ENCODE data around the gene DOC2A. TPM values are rescaled to one million over a fixed set of nuclear protein-coding genes. Genes with fewer than 3 reads are reported as not detected.
"Not testable (repeated sequence)": the region's sequence is repeated elsewhere in the genome, so short reads cannot be mapped to it uniquely, and the experiment has no call there.

The DOC2A gene
- total RNA-seq, 1 donor from 2014 or later: 0.17 TPM

GRCh38 chr16:29962344-29962994 is 48.4 kb downstream of the DOC2A start:
- peak overlapping the region; percentile 64 for H3K4me3 ChIP-seq (ENCODE audit: low read depth, low read length)
- DNase-seq (ENCODE audit: low read depth): no peak
- TF ChIP-seq CTCF (conservative IDR thresholded peaks at IDR 0.05; ENCODE audit: low read depth, low read length): no peak

GRCh38 chr16:29961479-29962343 is 49.1 kb downstream of the DOC2A start, which contains the start of gene TMEM219:
TMEM219 (plus strand) TSS chr16:29962079; CDS start chr16:29963144, 1,065 bp downstream.
- peak; percentile 32 for TF ChIP-seq CTCF (conservative IDR thresholded peaks at IDR 0.05; ENCODE audit: low read depth, low read length)
- no peak for DNase-seq (ENCODE audit: low read depth)
- peak within 1 kb of the TSS; percentile 64 for H3K4me3 ChIP-seq (ENCODE audit: low read depth, low read length)

- peak overlapping the region; percentile 64 for H3K4me3 ChIP-seq (ENCODE audit: low read depth, low read length)
- TF ChIP-seq CTCF (conservative IDR thresholded peaks at IDR 0.05; ENCODE audit: low read depth, low read length): no peak
- no peak for DNase-seq (ENCODE audit: low read depth)
These were observed 49.7 kb downstream of the DOC2A start for GRCh38 chr16:29961127-29961478.

GRCh38 chr16:29959821-29960220 is 51.0 kb downstream of the DOC2A start:
- H3K4me3 ChIP-seq (ENCODE audit: low read depth, low read length); DNase-seq (ENCODE audit: low read depth): not testable (repeated sequence)

- no peak overlapping the region for H3K4me3 ChIP-seq (ENCODE audit: low read depth, low read length)
- DNase-seq (ENCODE audit: low read depth): no peak
- TF ChIP-seq CTCF (conservative IDR thresholded peaks at IDR 0.05; ENCODE audit: low read depth, low read length): no peak
These were observed 51.5 kb downstream of the DOC2A start for GRCh38 chr16:29959293-29959692.

GRCh38 chr16:29958756-29959155 is 52.1 kb downstream of the DOC2A start:
- TF ChIP-seq CTCF (conservative IDR thresholded peaks at IDR 0.05; ENCODE audit: low read depth, low read length): no peak
- DNase-seq (ENCODE audit: low read depth): no peak

More at GRCh38 chr16:29958756-29959155, 52.1 kb downstream of the DOC2A start:
- no peak overlapping the region for H3K4me3 ChIP-seq (ENCODE audit: low read depth, low read length)

Other genes with a start within 250 kb of the DOC2A start
- not detected in 2 replicates for gene ZG16, start 232.8 kb downstream of the DOC2A start, total RNA-seq
- 105 and 118 TPM in 2 replicates for gene KIF22, start 220.3 kb downstream of the DOC2A start, total RNA-seq
- 174 and 293 TPM in 2 replicates for gene MAZ, start 204.5 kb downstream of the DOC2A start, total RNA-seq
- 0.35 TPM in 1 of 2 replicates, not detected in the other for gene PRRT2, start 198.8 kb downstream of the DOC2A start, total RNA-seq
- 62.3 and 63.2 TPM in 2 replicates for gene PAGR1, start 194.9 kb downstream of the DOC2A start, total RNA-seq
- gene MVP, start 190.6 kb downstream of the DOC2A start, total RNA-seq: 179 and 205 TPM in 2 replicates
- 79.0 and 83.3 TPM in 2 replicates for gene CDIPT, start 147.8 kb downstream of the DOC2A start, total RNA-seq
- 2.2 and 12.8 TPM in 2 replicates for gene SEZ6L2, start 111.5 kb downstream of the DOC2A start, total RNA-seq
- gene ASPHD1, start 110.5 kb downstream of the DOC2A start, total RNA-seq: 11.1 and 14.2 TPM in 2 replicates
- 6.6 and 17.4 TPM in 2 replicates for gene KCTD13, start 84.8 kb downstream of the DOC2A start, total RNA-seq
- 92.1 and 139 TPM in 2 replicates for gene TMEM219, start 48.9 kb downstream of the DOC2A start, total RNA-seq
- 31.6 and 31.9 TPM in 2 replicates for gene TAOK2, start 37.2 kb downstream of the DOC2A start, total RNA-seq
- gene HIRIP3, start 15.4 kb downstream of the DOC2A start, total RNA-seq: 9.5 and 14.0 TPM in 2 replicates
- gene INO80E, start 14.8 kb downstream of the DOC2A start, total RNA-seq: 86.9 and 108 TPM in 2 replicates
- not detected in 2 replicates for gene C16orf92, start 12.2 kb upstream of the DOC2A start, total RNA-seq
- gene TLCD3B, start 20.2 kb upstream of the DOC2A start, total RNA-seq: not detected in 2 replicates
- gene ALDOA, start 54.7 kb upstream of the DOC2A start, total RNA-seq: 1,398 and 2,089 TPM in 2 replicates
- gene PPP4C, start 65.0 kb upstream of the DOC2A start, total RNA-seq: 98.4 and 178 TPM in 2 replicates
- 0.07 and 1.3 TPM in 2 replicates for gene TBX6, start 80.9 kb upstream of the DOC2A start, total RNA-seq
- gene YPEL3, start 85.2 kb upstream of the DOC2A start, total RNA-seq: 16.0 and 41.3 TPM in 2 replicates
- gene GDPD3, start 102.5 kb upstream of the DOC2A start, total RNA-seq: 0.72 TPM in 1 of 2 replicates, not detected in the other
- 33.6 and 34.4 TPM in 2 replicates for gene MAPK3, start 112.2 kb upstream of the DOC2A start, total RNA-seq
- 24.1 and 26.3 TPM in 2 replicates for gene CORO1A, start 172.6 kb upstream of the DOC2A start, total RNA-seq
- 421 and 538 TPM in 2 replicates for gene BOLA2B, start 182.6 kb upstream of the DOC2A start, total RNA-seq
- 57.7 and 158 TPM in 2 replicates for gene SLX1A, start 182.8 kb upstream of the DOC2A start, total RNA-seq
- gene SULT1A3, start 188.2 kb upstream of the DOC2A start, total RNA-seq: 6.6 and 12.1 TPM in 2 replicates
- 0.98 and 4.0 TPM in 2 replicates for gene NPIPB13, start 237.5 kb upstream of the DOC2A start, total RNA-seq

Data from epithelial cell of proximal tubule (primary cell).